ENCODE measurements around the gene RNF149.

DNA sequence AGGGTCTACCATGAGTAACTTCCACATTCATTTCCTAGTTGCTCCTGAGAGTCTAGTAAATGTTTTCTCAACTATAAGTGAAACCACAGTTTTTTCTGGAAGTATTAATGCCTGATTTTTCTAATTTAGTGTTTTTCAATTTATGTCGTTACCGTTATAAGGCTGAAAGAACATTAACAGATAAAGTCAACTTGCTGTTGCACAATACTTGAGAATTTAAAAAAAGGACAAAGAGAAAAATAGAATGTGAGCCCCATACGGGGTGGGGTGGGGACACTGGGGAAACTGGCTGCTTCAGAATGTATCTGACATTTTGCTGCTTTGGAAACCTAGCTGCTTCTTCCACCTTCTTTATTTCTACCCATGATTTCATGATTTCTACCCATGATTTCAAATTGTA, 29.6 kb downstream of the RNF149 start:
- no peak for TF ChIP-seq RARB (CRISPR knock-in tag; IDR thresholded peaks at IDR 0.05)
- TF ChIP-seq ARNTL (CRISPR knock-in tag; IDR thresholded peaks at IDR 0.05; ENCODE audit: borderline replicate concordance, low read depth), result no peak
- TF ChIP-seq ZFP30 (CRISPR knock-in tag; IDR thresholded peaks at IDR 0.05), result no peak
- TF ChIP-seq PATZ1 (CRISPR knock-in tag; IDR thresholded peaks at IDR 0.05; ENCODE audit: borderline replicate concordance), result no peak
- TF ChIP-seq ESRRG (CRISPR knock-in tag; IDR thresholded peaks at IDR 0.05), result no peak
- TF ChIP-seq CREB5 (CRISPR knock-in tag; IDR thresholded peaks at IDR 0.05; ENCODE audit: low read depth), result no peak
- no peak for TF ChIP-seq GLIS3 (CRISPR knock-in tag; IDR thresholded peaks at IDR 0.05)
- TF ChIP-seq ZFP3 (CRISPR knock-in tag; IDR thresholded peaks at IDR 0.05), result no peak
- TF ChIP-seq, protein P1, sequence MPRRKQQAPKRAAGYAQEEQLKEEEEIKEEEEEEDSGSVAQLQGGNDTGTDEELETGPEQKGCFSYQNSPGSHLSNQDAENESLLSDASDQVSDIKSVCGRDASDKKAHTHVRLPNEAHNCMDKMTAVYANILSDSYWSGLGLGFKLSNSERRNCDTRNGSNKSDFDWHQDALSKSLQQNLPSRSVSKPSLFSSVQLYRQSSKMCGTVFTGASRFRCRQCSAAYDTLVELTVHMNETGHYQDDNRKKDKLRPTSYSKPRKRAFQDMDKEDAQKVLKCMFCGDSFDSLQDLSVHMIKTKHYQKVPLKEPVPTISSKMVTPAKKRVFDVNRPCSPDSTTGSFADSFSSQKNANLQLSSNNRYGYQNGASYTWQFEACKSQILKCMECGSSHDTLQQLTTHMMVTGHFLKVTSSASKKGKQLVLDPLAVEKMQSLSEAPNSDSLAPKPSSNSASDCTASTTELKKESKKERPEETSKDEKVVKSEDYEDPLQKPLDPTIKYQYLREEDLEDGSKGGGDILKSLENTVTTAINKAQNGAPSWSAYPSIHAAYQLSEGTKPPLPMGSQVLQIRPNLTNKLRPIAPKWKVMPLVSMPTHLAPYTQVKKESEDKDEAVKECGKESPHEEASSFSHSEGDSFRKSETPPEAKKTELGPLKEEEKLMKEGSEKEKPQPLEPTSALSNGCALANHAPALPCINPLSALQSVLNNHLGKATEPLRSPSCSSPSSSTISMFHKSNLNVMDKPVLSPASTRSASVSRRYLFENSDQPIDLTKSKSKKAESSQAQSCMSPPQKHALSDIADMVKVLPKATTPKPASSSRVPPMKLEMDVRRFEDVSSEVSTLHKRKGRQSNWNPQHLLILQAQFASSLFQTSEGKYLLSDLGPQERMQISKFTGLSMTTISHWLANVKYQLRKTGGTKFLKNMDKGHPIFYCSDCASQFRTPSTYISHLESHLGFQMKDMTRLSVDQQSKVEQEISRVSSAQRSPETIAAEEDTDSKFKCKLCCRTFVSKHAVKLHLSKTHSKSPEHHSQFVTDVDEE (CRISPR knock-in tag; IDR thresholded peaks at IDR 0.05), result no peak
- TF ChIP-seq TOX (CRISPR knock-in tag; IDR thresholded peaks at IDR 0.05; ENCODE audit: borderline replicate concordance), result no peak
- no peak for TF ChIP-seq ZNF565 (CRISPR knock-in tag; conservative IDR thresholded peaks at IDR 0.05; ENCODE audit: low read depth)
- no peak for TF ChIP-seq BACH2 (CRISPR knock-in tag; IDR thresholded peaks at IDR 0.05; ENCODE audit: borderline replicate concordance)
- TF ChIP-seq ISL1 (CRISPR knock-in tag; IDR thresholded peaks at IDR 0.05), result no peak
